H1 (cell line): Measurements from ENCODE around the gene PLCL2. TPM values are rescaled to one million over a fixed set of nuclear protein-coding genes. Genes with fewer than 3 reads are reported as not detected.

Experiments
- CHD7 ChIP-seq: fragments of 300-600 bp; sonication (generic); IDR thresholded peaks from 2 replicates; pipeline ENCODE4 v1.7.1; 2012; ENCODE audit warnings: low read length, moderate library complexity, mild to moderate bottlenecking, inconsistent platforms; ENCODE audit not compliant: insufficient replicate concordance
- CTBP2 ChIP-seq: IDR thresholded peaks from 2 replicates; pipeline ENCODE4 v1.7.0; 2011; ENCODE audit warnings: borderline replicate concordance, mild to moderate bottlenecking, moderate library complexity, mixed read lengths, low read length; ENCODE audit not compliant: insufficient read depth, insufficient read length
- EGR1 ChIP-seq: IDR thresholded peaks from 2 replicates; pipeline ENCODE4 v1.6.1; 2011; ENCODE audit warnings: low read depth, low read length, borderline replicate concordance
- GTF2F1 ChIP-seq: IDR thresholded peaks from 2 replicates; pipeline ENCODE4 v1.6.1; 2012; ENCODE audit warnings: low read depth, low read length, improper control_type of control experiment, borderline replicate concordance
- JUND ChIP-seq: IDR thresholded peaks from 2 replicates; pipeline ENCODE4 v1.6.1; 2011; ENCODE audit warnings: mild to moderate bottlenecking, improper control_type of control experiment, low read length
- RBBP5 ChIP-seq: IDR thresholded peaks from 2 replicates; pipeline ENCODE4 v1.7.1; 2012; ENCODE audit warnings: low read depth, mild to moderate bottlenecking, inconsistent platforms, low read length, moderate library complexity, borderline replicate concordance
- RNF2 ChIP-seq: fragments of 200-900, 300-1000 bp; sonication (generic); IDR thresholded peaks from 2 replicates; pipeline ENCODE4 v1.7.1; 2016; ENCODE audit warnings: borderline replicate concordance, low read depth, mild to moderate bottlenecking, antibody characterized with exemption, low read length; ENCODE audit not compliant: poor library complexity, severe bottlenecking; ENCODE audit errors: missing control alignments
- RXRA ChIP-seq: IDR thresholded peaks from 2 replicates; pipeline ENCODE4 v1.6.1; 2011; ENCODE audit warnings: low read depth, mild to moderate bottlenecking, low read length, moderate library complexity; ENCODE audit not compliant: insufficient read depth
- SRF ChIP-seq: IDR thresholded peaks from 2 replicates; pipeline ENCODE4 v1.6.1; 2011; ENCODE audit warnings: mild to moderate bottlenecking, low read depth, low read length, moderate library complexity
- TCF12 ChIP-seq: IDR thresholded peaks from 2 replicates; pipeline ENCODE4 v1.6.1; 2011; ENCODE audit warnings: low read depth, mild to moderate bottlenecking, low read length
- TEAD4 ChIP-seq: IDR thresholded peaks from 2 replicates; pipeline ENCODE4 v1.6.1; 2012; ENCODE audit warnings: low read depth, low read length, inconsistent platforms, mixed read lengths
- polyA plus RNA-seq, 7 experiments: library from polyadenylated mRNA; depleted of rRNA in 3 of 7; stranded (reverse) in 5 of 7; unstranded in 2 of 7; fragments of >200 nt in 5 of 7; fragments of 200-250 nt in 2 of 7; gene quantifications; 1 replicate in 5 of 7; 2 replicates in 1 of 7; 4 replicates in 1 of 7; pipeline versions ENCODE4 v1.2.1 to v1.2.3, GENCODE V29; 2011 to 2013; ENCODE audit warnings: missing spikeins in 2 of 7, mixed read lengths in 2 of 7
- total RNA-seq: library from RNA; stranded (reverse); fragmentation: NEBNext Ultra II Directional; extraction: Animal tissue kit (Norgen Biotek cat#: 25700); gene quantifications from 2 replicates; pipeline ENCODE4 v1.2.1, GENCODE V29; 2021

Gene PLCL2
- total and polyA plus RNA-seq, 2 of the 8 experiments (the other 6 are each of a cell fraction or from before 2014, with no cell fraction given) = 3.5 to 6.8 TPM

GRCh38 chr3:16877505-16877904, 7.2 kb upstream of the PLCL2 start (continued):
- TF ChIP-seq CHD7 = no peak
- no peak for TF ChIP-seq RBBP5
- no peak for TF ChIP-seq CTBP2
- no peak for TF ChIP-seq GTF2F1
- TF ChIP-seq RNF2 = no peak
- no peak for TF ChIP-seq EGR1
- no peak for TF ChIP-seq RXRA
- no peak for TF ChIP-seq TEAD4
- TF ChIP-seq JUND = no peak
- no peak for TF ChIP-seq TCF12
- TF ChIP-seq SRF = no peak
